Neural progenitor cell (in vitro differentiated cells): ENCODE data around the gene RAB11FIP5. TPM values are rescaled to one million over a fixed set of nuclear protein-coding genes. Genes with fewer than 3 reads are reported as not detected.

Experiments used
- DNase-seq: peaks from one replicate; pipeline ENCODE4 v3.0.0-alpha.2; 2016; ENCODE audit warnings: low spot score
- H2AFZ ChIP-seq: fragments of 200-600 bp; sonication (generic); replicated peaks from 2 replicates; pipeline ENCODE4 v1.6.1; 2016; ENCODE audit warnings: antibody characterized with exemption
- H3F3A ChIP-seq: fragments of 200-600 bp; sonication (generic); 2 replicates; pipeline ENCODE4 v1.6.1; 2016; ENCODE audit warnings: antibody characterized with exemption, low read depth
- H3K27ac ChIP-seq: fragments of 200-600 bp; sonication (generic); 2 replicates; pipeline ENCODE4 v1.5.1; 2016; ENCODE audit warnings: mild to moderate bottlenecking
- H3K27me3 ChIP-seq: fragments of 200-600 bp; sonication (generic); 2 replicates; pipeline ENCODE4 v1.6.1; 2016; ENCODE audit warnings: mild to moderate bottlenecking, moderate library complexity
- H3K36me3 ChIP-seq: fragments of 200-600 bp; sonication (generic); 2 replicates; pipeline ENCODE4 v1.5.1; 2016
- H3K4me1 ChIP-seq: fragments of 200-600 bp; sonication (generic); 2 replicates; pipeline ENCODE4 v1.6.1; 2016; ENCODE audit warnings: mixed run types
- H3K4me2 ChIP-seq: fragments of 200-600 bp; sonication (generic); 2 replicates; pipeline ENCODE4 v1.6.1; 2016
- H3K4me3 ChIP-seq: fragments of 200-600 bp; sonication (generic); 2 replicates; pipeline ENCODE4 v1.5.1; 2016
- H3K79me2 ChIP-seq: fragments of 200-600 bp; sonication (generic); 2 replicates; pipeline ENCODE4 v1.6.1; 2016; ENCODE audit warnings: low read depth
- H3K9ac ChIP-seq: fragments of 200-600 bp; sonication (generic); 2 replicates; pipeline ENCODE4 v1.6.1; 2016
- H3K9me3 ChIP-seq: fragments of 200-600 bp; sonication (generic); 2 replicates; pipeline ENCODE4 v1.5.1; 2016; ENCODE audit warnings: low read depth
- H4K20me1 ChIP-seq: fragments of 200-600 bp; sonication (generic); 2 replicates; pipeline ENCODE4 v1.6.1; 2016; ENCODE audit warnings: low read depth
- H3K27ac Mint-ChIP-seq: 3 replicates; pipeline ENCODE4 v1.8.0; 2021; ENCODE audit warnings: mixed read lengths
- H3K27me3 Mint-ChIP-seq: 2 replicates; pipeline ENCODE4 v1.8.0; 2022; ENCODE audit warnings: low read depth, mild to moderate bottlenecking, inconsistent platforms, moderate library complexity, mixed read lengths; ENCODE audit not compliant: insufficient read depth
- H3K36me3 Mint-ChIP-seq: 3 replicates; pipeline ENCODE4 v1.8.0; 2021; ENCODE audit warnings: mixed read lengths
- H3K4me1 Mint-ChIP-seq: 3 replicates; pipeline ENCODE4 v1.8.0; 2021; ENCODE audit warnings: mixed read lengths
- H3K4me3 Mint-ChIP-seq: 3 replicates; pipeline ENCODE4 v1.8.0; 2021; ENCODE audit warnings: mild to moderate bottlenecking, moderate library complexity, mixed read lengths
- H3K9me3 Mint-ChIP-seq: 3 replicates; pipeline ENCODE4 v1.8.0; 2020; ENCODE audit warnings: mixed read lengths
- CTCF ChIP-seq: fragments of 200-600 bp; sonication (generic); IDR thresholded peaks from 2 replicates; pipeline ENCODE4 v1.5.1; 2017; ENCODE audit warnings: antibody characterized with exemption, mild to moderate bottlenecking
- EZH2 ChIP-seq: fragments of 200-600 bp; sonication (generic); IDR thresholded peaks from 2 replicates; pipeline ENCODE4 v1.6.1; 2017; ENCODE audit warnings: antibody characterized with exemption, mild to moderate bottlenecking, moderate library complexity
- EZH2phosphoT487 ChIP-seq: fragments of 200-600 bp; sonication (generic); IDR thresholded peaks from 2 replicates; pipeline ENCODE4 v1.6.1; 2017; ENCODE audit warnings: antibody characterized with exemption
- total RNA-seq: library from RNA; depleted of rRNA; stranded (reverse); fragments of >200 nt; gene quantifications from 2 replicates; pipeline ENCODE4 v1.2.3, GENCODE V29; 2015; ENCODE audit warnings: low replicate concordance

Gene RAB11FIP5
- total RNA-seq, 1 donor from 2014 or later: 4.2 TPM

DNA sequence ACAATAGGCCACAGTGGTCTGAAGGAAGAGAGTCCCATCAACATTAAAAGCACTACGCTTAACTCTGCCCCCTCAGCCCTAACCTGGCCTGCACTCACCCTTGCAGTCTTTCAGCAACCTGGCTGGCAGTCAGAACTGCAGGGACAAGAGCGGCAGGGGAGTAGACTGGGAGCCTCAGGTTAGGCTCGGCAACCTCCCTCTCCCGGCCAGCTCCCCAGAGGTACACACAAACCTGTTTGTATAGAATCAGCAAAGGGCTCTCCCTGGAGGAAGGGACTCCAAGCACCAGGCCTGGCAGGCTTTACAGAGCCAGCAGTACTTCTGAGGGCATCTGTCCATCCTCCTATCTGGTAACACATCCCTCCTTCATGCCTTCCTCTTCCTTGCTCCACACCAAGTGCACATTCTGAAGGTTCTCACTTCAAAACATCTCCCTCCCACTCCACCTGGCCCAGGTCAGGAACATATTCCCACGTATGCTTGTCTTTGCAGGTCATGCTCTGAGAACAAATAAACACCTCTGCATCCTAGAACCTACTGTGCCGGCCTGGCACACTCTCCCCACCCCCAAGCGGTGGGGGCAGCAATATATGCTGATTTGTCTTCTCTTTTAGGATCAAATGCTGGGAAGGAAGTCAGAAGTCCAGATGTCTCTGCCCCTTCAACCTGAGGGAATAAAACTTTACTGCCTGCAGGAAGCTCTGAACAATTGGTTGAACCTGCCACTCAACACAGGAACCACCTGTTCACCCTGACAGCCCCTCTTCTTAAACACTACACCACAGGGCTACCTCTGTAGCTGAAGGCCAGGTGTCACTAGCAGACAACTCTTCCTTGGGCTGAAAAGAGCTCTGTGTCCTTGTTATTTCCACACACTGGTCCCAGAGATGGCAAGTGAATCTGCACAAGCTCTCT lies 28.6 kb downstream of the RAB11FIP5 start:
- H3K27me3 Mint-ChIP-seq: peaks cover 4% of the 10 kb centered on the region
- no peaks in the 10 kb centered on the region for H3F3A ChIP-seq
- no peak overlapping the region for H3K4me3 ChIP-seq
- no peaks in the 10 kb centered on the region for H3K27me3 ChIP-seq
- no peak overlapping the region for H3K4me2 ChIP-seq
- H4K20me1 ChIP-seq: peaks cover 5% of the 10 kb centered on the region
- H3K4me3 Mint-ChIP-seq: no peak overlapping the region
- peaks cover 9% of the 10 kb centered on the region for H3K4me1 ChIP-seq
- H3K9me3 Mint-ChIP-seq: no peaks in the 10 kb centered on the region
- H2AFZ ChIP-seq: no peak overlapping the region
- no peak overlapping the region for H3K9ac ChIP-seq
- no peak for TF ChIP-seq CTCF
- TF ChIP-seq EZH2phosphoT487: no peak
- TF ChIP-seq EZH2: no peak
- no peaks in the 10 kb centered on the region for H3K9me3 ChIP-seq
- no peak for DNase-seq
- H3K27ac Mint-ChIP-seq: no peak overlapping the region
- H3K4me1 Mint-ChIP-seq: peaks cover 2% of the 10 kb centered on the region
- no peak overlapping the region for H3K27ac ChIP-seq
- no peaks in the 10 kb centered on the region for H3K36me3 ChIP-seq
- H3K36me3 Mint-ChIP-seq: peaks cover 1% of the 10 kb centered on the region
- no peaks in the 10 kb centered on the region for H3K79me2 ChIP-seq

DNA sequence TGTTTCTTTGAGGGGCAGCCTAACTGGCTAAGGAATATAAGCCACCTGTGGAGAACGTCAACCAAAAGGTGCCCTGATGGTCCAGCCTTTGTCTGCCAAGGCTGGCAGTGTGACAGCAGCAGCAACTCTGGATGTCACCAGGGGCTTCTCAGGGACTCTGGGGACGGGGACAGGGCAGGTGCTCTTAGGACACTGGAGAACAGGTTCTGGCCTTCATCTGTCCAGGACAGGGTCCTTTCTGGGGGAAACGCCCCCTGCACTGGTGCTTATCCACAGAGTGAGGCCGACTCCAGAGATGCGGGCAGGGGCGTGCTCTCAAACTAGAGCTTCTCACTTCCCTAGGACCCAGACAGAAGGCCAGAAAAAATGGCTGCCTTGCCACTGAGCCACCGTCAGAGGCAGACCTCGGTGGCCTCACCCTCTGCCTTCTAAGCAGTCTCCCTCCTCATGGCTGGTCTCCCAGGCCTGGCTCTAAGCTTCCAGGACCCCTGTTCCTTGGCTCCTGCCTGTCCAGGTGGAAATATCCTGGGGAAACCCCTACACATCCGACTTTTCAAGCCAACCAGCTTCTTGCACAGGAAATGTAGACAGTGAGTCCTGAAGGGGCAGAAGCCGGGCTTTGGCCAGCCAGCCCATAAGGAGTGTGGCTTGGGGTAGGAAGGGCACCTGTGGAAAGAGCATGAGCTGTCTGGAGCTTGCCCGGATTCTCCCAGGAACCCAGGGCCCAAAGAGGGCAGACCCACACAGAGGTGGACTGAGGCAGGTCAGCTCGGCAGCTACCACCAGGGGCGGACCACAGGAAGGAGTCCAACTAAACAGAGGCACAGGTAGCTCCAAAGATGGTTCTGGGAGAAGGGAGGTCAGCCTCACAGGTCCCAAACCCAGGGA lies 30.0 kb downstream of the RAB11FIP5 start:
- TF ChIP-seq EZH2 (no peak), CTCF (no peak), EZH2phosphoT487 (no peak)
- Mint-ChIP-seq H3K27me3 (peaks cover 6% of the 10 kb centered on the region), H3K36me3 (peaks cover 3% of the 10 kb centered on the region), H3K4me1 (peaks cover 2% of the 10 kb centered on the region), H3K9me3 (no peaks in the 10 kb centered on the region), H3K27ac (no peak overlapping the region), H3K4me3 (no peak overlapping the region)
- Histone ChIP-seq H4K20me1 (peaks cover 5% of the 10 kb centered on the region), H3K27me3 (no peaks in the 10 kb centered on the region), H3K4me2 (no peak overlapping the region), H3K9me3 (no peaks in the 10 kb centered on the region), H3K9ac (no peak overlapping the region), H3K4me3 (no peak overlapping the region), H3F3A (no peaks in the 10 kb centered on the region), H3K36me3 (no peaks in the 10 kb centered on the region), H3K4me1 (peaks cover 9% of the 10 kb centered on the region), H2AFZ (no peak overlapping the region), H3K27ac (no peak overlapping the region), H3K79me2 (no peaks in the 10 kb centered on the region)
- no peak for DNase-seq

GRCh38 chr2:73081181-73081671 lies 31.5 kb downstream of the RAB11FIP5 start:
- H2AFZ ChIP-seq: no peak overlapping the region
- H3K79me2 ChIP-seq: no peaks in the 10 kb centered on the region
- H3K4me1 ChIP-seq: peaks cover 9% of the 10 kb centered on the region
- H3K9ac ChIP-seq: no peak overlapping the region
- no peak overlapping the region for H3K4me2 ChIP-seq
- H3K9me3 ChIP-seq: no peaks in the 10 kb centered on the region
- no peak overlapping the region for H3K4me3 ChIP-seq
- no peaks in the 10 kb centered on the region for H3F3A ChIP-seq
- Mint-ChIP-seq H3K27me3 (peaks cover 7% of the 10 kb centered on the region), H3K9me3 (no peaks in the 10 kb centered on the region), H3K4me3 (no peak overlapping the region), H3K27ac (no peak overlapping the region), H3K36me3 (peaks cover 3% of the 10 kb centered on the region), H3K4me1 (peaks cover 2% of the 10 kb centered on the region)
- no peaks in the 10 kb centered on the region for H3K27me3 ChIP-seq
- DNase-seq: peak; percentile 28
- TF ChIP-seq CTCF (no peak), EZH2phosphoT487 (no peak), EZH2 (no peak)
- peaks cover 5% of the 10 kb centered on the region for H4K20me1 ChIP-seq
- H3K27ac ChIP-seq: no peak overlapping the region
- H3K36me3 ChIP-seq: no peaks in the 10 kb centered on the region
